HL-60/S4 treated with retinoic acid at 250 ng/mL for 4 days and 3 days (cell line): ENCODE results near the gene MACC1.
"Not testable (repeated sequence)": the region's sequence is repeated elsewhere in the genome, so short reads cannot be mapped to it uniquely, and the experiment has no call there.

Experiments
- in situ Hi-C: fragments of 300-500 bp; cut with MboI; formaldehyde crosslinking; loops from 2 replicates; pipeline ENCODE4 v1.7.0; 2022; ENCODE audit warnings: low sequenced_read_pairs

Gene MACC1

GRCh38 chr7:20133803-20134202, 83.4 kb downstream of the MACC1 start:
- in situ Hi-C loops: no loop called here

DNA sequence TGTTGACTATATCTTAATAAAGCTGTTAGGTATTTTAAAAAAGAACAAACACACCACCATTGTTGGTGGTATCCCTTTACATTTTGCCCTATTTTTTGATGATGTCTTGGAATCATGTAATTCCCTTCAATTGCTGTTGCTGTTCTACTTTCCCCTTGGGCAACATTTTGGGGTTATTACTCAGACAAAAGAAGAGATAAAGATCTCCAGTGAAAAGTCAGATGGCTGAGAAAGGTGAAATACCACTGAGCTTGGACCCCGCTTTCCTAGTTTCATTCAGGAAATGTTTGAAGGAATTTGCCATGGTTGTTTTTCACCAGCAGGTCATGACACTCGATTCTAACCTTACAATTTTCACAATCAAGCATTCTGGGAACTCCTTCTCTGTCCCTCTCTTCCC, 84.6 kb downstream of the MACC1 start:
- in situ Hi-C loops: no loop called here

GRCh38 chr7:20131776-20132175, 85.4 kb downstream of the MACC1 start:
- in situ Hi-C loops: no loop called here

GRCh38 chr7:20129920-20130319, 87.3 kb downstream of the MACC1 start:
- in situ Hi-C loops: no loop called here

- in situ Hi-C loops: no loop called here
Measured at GRCh38 chr7:20128001-20128400, 89.2 kb downstream of the MACC1 start.

DNA sequence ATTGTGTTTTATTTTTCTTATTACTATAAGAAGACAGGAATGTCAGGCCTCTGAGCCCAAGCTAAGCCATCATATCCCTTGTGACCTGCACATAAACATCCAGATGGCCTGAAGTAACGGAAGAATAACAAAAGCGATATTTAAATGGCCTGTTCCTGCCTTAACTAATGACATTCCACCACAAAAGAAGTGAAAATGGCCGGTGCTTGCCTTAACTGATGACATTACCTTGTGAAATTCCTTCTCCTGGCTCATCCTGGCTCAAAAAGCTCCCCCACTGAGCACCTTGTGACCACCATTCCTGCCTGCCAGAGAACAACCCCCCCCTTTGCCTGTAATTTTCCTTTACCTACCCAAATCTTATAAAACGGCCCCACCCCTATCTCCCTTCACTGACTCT, 91.1 kb downstream of the MACC1 start:
- in situ Hi-C loops: not testable (repeated sequence)

DNA sequence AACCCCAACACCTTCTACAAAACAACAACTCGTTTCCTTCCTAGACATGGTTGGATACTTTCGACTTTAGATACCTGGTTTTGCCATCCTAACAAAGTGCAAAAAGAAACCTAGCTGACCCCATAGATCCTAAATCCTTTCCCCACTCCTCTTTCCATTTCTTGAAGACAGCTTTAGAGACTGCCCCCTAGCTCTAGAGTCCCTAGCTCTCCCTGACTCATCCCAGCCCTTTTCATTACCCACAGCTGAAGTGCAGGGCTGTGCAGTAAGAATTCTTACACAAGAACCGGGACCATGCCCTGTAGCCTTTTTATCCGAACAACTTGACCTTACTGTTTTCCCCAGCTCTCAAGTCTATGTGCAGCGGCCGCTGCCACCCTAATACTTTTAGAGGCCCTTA, 93.1 kb downstream of the MACC1 start:
- in situ Hi-C loops: not testable (repeated sequence)

DNA sequence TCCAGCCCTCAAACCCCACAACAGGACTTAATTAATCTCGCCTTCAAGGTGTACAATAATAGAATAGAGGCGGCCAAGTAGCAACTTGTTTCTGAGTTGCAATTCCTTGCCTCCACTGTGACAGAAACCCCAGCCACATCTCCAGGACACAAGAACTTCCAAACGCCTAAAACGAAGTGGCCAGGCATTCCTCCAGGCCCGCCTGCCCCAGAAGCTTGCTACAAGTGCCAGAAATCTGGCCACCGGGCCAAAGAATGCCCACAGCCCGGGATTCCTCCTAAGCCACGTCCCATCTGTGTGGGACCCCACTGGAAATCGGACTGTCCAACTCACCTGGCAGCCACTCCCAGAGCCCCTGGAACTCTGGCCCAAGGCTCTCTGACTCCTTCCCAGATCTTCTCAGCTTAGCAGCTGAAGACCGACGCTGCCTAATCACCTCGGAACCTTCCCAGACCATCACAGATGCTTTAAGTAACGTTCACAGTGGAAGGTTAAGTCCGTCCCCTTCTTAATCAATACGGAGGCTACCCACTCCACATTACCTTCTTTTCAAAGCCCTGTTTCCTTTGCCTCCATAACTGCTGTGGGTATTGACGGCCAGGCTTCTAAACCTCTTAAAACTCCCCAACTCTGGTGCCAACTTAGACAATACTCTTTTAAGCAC, 94.4 kb downstream of the MACC1 start:
- in situ Hi-C loops: not testable (repeated sequence)

DNA sequence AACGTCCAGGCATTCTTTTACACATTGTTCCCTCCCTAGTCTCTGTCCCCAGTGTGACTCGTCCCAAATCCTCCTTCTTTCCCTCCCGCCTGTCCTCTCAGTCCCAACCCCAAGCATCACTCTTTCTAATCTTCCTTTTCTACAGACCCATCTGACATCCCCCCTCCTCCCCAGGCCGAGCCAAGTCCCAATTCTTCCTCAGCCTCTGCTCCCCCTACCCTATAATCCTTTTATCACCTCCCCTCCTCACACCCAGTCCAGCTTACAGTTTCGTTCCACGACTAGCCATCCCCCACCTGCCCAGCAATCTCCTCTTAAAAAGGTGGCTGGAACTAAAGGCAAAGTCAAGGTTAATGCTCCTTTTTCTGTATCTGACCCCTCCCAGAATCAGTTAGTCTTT, 95.1 kb downstream of the MACC1 start:
- in situ Hi-C loops: no loop called here

GRCh38 chr7:20121404-20121803, 95.8 kb downstream of the MACC1 start:
- in situ Hi-C loops: no loop called here

DNA sequence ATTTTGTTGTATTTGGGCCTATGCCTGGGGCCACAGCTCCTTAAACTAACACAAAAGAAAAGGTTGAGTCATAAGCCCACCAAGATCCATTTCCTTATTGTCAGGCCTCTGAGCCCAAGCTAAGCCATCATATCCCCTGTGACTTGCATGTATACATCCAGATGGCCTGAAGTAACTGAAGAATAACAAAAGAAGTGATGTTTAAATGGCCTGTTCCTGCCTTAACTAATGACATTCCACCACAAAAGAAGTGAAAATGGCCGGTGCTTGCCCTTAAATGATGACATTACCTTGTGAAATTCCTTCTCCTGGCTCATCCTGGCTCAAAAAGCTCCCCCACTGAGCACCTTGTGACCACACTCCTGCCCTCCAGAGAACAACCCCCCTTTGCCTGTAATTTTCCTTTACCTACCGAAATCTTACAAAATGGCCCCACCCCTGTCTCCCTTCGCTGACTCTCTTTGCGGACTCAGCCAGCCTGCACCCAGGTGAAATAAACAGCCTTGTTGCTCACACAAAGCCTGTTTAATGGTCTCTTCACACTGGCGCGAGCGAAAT, 96.5 kb downstream of the MACC1 start:
- in situ Hi-C loops: not testable (repeated sequence)

GRCh38 chr7:20116869-20117268, 100.3 kb downstream of the MACC1 start:
- in situ Hi-C loops: no loop called here

GRCh38 chr7:20114468-20114867, 102.7 kb downstream of the MACC1 start:
- in situ Hi-C loops: no loop called here

GRCh38 chr7:20113427-20114027, 103.7 kb downstream of the MACC1 start:
- in situ Hi-C loops: no loop called here

GRCh38 chr7:20112696-20113095, 104.5 kb downstream of the MACC1 start:
- in situ Hi-C loops: no loop called here

DNA sequence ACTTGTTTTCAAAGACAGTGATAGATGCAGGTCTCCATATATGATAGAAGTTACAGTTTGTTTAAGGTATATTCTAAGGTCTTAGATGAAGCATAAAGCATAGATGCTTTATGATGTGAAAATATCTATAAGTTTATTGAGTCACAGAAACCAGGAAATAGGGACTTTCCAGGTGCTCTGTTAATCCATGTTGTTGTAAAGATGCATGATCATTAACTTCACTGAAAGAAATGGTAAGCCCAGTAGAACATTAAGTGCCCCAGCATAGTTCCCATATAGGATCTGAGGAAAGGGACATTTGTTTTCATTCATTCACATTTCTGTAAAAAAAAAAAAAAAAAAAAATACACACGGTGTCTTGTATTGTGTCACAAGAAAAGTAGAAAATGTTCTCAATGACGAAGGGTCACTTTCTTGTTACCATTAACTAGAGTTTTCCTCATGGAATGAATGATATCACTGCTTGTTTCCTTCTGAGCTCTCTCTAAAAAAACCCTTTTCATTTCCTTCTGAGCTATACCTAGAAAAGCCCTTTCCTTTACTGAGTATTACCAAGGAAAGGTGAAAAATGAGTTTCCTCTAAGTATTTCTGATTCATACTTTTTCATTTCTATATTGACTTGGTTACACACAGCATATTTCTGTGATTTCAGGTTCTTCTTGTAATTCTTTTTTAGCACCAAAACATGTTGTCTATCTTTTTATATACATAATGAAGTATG, 105.2 kb downstream of the MACC1 start:
- in situ Hi-C loops: no loop called here

- in situ Hi-C loops: no loop called here
Measured at GRCh38 chr7:20107582-20107981, 109.6 kb downstream of the MACC1 start.

GRCh38 chr7:20104696-20105095, 112.5 kb downstream of the MACC1 start:
- in situ Hi-C loops: no loop called here

DNA sequence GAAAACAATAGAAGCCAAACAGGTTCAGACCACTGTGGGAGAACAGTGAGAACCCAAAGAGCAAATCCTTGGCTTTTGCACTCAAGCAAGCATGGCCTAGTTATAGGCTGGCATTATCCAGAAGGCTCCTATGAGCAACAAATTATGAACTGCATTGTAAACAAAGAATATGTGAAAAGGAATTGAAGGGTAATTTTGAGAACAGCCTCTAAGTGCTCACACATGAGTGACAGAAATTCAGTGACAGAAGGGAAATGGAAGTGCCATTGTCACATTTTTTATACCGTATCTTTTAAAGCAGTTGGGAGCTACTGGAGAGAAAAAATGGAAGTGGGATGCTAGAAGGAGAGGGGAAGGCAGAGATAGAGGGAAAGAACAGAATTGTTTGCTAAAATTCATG, 114.2 kb downstream of the MACC1 start:
- in situ Hi-C loops: no loop called here

DNA sequence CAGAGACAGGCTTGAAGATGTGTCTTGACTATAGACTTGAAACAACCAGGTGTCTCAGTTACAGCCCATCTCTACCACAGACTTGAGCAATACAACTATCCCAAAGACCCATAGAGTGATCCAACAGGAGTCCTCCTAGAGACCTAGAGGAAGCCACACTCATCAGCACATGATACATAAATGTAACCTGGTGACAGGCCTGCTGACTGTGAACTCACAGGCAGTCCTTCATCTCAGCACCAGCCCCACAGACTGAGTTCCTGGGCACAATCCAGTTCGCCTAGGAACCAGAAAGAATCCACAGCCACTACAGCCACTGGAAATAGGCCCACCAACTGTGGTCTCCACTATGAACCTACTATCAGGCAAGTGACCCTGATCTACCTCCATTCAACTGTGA, 121.3 kb downstream of the MACC1 start:
- in situ Hi-C loops: no loop called here

- in situ Hi-C loops: no loop called here
Measured at GRCh38 chr7:20095436-20095835, 121.7 kb downstream of the MACC1 start.

- in situ Hi-C loops: no loop called here
Measured at GRCh38 chr7:20089431-20089830, 127.8 kb downstream of the MACC1 start.
